GM18867 (cell line): ENCODE data around the gene PLA2G10.
"Not testable (repeated sequence)": the region's sequence is repeated elsewhere in the genome, so short reads cannot be mapped to it uniquely, and the experiment has no call there.

Experiments used
- ATAC-seq: cut with Tn5 transposase; IDR thresholded peaks from one replicate; pipeline ENCODE4 v1.9.1; 2021; ENCODE audit warnings: mild to moderate bottlenecking, moderate library complexity; ENCODE audit not compliant: unreplicated experiment

The PLA2G10 gene

GRCh38 chr16:14667347-14668266, 26.5 kb downstream of the PLA2G10 start:
- ATAC-seq, result no peak

GRCh38 chr16:14658063-14658462, 36.0 kb downstream of the PLA2G10 start:
- ATAC-seq, result peak; percentile 58

DNA sequence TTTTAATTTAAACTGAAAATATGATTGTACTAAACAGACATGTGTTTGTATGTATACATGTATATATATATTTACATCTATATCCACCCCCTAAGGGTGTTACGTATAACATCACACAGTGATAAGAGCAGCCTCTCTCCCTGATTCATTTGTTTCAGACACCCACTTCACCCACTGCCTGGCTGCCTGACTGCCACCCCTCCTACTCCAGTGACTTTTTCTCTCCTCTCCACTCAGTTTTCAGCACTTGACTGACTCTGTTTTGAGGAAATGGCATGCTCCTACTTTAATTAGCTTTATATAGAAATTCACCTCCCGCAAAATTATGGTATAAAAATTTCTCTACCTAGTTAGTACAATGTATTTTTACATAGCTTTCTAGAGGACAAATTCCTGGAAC, 41.4 kb downstream of the PLA2G10 start:
- ATAC-seq, result no peak

DNA sequence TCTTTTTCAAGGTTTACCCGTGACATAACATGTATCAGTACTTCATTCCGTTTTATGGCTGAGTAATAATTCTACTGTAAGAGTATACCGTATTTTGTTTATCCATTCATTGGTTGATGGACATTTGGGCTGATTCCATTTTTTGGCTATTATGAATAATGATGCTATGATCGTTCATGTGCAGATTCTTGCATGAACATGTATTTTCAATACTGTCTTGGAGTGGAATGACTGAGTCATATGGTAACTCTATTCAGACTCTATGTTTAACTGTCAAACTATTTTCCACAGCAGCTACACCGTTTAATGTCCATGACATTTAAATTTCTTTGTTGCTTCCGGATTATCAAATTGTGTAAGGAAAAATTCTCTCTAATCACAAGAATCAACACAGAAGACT, 43.5 kb downstream of the PLA2G10 start:
- ATAC-seq, result no peak

DNA sequence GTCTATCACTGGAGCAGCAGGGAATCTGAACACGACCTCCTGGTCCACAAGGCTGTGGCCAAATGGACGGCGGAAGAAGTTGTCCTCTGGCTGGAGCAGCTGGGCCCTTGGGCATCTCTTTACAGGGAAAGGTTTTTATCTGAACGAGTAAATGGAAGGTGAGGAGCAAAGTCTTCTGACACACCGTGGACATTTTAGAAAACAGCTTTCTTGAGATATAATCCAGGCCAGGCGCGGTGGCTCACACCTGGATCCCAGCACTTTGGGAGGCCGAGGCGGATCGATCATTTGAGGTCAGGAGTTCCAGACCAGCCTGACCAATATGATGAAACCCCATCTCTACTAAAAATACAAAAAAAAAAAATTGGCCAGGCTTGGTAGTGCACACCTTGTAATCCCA, 44.3 kb downstream of the PLA2G10 start:
- ATAC-seq, result no peak

GRCh38 chr16:14641926-14642325, 52.2 kb downstream of the PLA2G10 start:
- no peak for ATAC-seq

DNA sequence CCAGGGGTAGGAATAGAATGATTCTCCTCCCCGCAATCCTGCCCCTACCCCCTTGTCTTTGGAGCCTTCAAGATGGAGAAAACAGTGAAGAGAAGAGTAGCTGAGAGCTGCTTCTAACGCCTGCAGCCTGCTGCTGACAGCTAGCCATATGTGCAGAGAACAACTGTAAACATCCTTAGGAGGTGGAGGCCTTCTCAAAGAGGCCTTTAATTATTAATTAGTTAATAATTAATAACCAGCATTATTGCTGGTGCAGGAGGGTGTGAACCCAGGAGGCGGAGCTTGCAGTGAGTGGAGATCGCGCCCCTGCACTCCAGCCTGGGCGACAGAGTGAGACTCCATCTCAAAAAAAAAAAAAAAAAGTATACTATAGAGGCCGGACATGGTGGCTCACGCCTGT, 52.9 kb downstream of the PLA2G10 start:
- no peak for ATAC-seq

GRCh38 chr16:14640538-14640937, 53.6 kb downstream of the PLA2G10 start:
- ATAC-seq, result no peak

GRCh38 chr16:14636951-14637240, 57.2 kb downstream of the PLA2G10 start:
- ATAC-seq, result not testable (repeated sequence)

GRCh38 chr16:14636179-14636950, 57.7 kb downstream of the PLA2G10 start:
- not testable (repeated sequence) for ATAC-seq

GRCh38 chr16:14635395-14636165, 58.5 kb downstream of the PLA2G10 start:
- no peak for ATAC-seq

- ATAC-seq, result no peak
These were observed 59.8 kb downstream of the PLA2G10 start for GRCh38 chr16:14634389-14634725.

DNA sequence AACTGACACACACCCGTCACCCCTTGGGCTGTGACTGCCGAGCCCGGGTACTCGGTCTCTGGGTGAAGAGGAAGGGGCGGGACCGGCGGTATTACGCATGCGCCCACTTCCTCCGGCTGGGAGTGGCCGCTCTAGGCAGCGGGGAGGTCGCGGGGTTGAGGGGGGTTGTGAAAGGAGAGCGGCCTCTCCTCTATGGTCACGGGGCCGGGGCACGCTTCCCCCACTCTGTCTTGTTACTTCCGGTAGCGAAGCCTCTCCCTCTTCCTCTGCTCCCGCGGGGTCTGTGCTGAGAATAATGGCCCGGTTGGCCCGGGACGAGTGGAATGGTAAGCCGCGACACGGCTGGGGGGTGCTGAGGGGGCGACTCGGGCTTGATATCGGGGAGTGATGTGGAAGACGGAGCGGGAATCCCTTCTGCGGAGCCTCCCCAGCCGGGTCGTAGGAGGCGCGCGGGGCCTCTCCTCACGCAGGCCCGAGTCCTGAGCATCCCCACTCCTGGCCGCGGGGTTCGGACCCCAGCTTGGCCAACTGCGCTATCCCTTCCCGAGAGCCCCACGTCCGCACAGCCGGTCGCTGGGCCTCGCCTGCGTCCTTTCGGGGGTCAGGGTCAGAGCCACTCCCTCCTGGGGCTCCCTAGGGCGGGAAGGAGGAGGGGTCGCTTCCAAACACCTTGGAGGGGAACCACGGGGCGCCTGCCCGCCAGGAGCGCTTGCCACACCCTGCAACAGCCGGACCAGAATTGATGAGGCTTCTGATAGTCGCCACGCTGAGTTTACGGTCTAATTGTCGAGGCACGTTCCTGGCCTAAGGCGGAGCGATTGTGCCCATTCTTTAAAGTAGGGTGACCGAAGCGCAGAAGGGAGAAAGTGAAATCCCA, 61.2 kb downstream of the PLA2G10 start, which contains the start of gene BFAR:
BFAR (plus strand) TSS at position 259 of the 877 bp plus-strand sequence. CDS start 11,396 bp downstream, outside the sequence.
- ATAC-seq, result peak; percentile 79

- not testable (repeated sequence) for ATAC-seq
These were observed 63.3 kb downstream of the PLA2G10 start for GRCh38 chr16:14630620-14631330.

- peak; percentile 59 for ATAC-seq
These were observed 64.0 kb downstream of the PLA2G10 start, which contains the start of gene PARN for GRCh38 chr16:14629919-14630619. PARN (minus strand) TSS chr16:14630260; CDS start chr16:14630125, 135 bp downstream.

DNA sequence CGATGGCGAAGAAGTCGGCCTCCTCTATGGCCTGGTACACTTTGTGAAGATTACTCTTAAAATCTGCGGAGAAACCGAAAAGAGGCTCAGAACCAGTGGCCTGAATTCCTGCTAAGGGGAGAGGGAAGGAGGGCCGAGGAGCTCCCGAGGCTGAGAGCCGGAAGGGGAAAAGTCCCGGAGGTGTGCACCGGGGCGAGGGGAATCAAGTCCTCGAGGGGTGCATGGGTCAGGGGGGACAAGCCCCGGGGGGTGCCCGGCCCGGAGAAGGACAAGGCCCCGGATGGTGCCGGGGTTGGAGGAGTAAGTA, 64.5 kb downstream of the PLA2G10 start:
- ATAC-seq, result peak; percentile 7

- ATAC-seq, result no peak
These were observed 65.1 kb downstream of the PLA2G10 start for GRCh38 chr16:14628806-14629611.

DNA sequence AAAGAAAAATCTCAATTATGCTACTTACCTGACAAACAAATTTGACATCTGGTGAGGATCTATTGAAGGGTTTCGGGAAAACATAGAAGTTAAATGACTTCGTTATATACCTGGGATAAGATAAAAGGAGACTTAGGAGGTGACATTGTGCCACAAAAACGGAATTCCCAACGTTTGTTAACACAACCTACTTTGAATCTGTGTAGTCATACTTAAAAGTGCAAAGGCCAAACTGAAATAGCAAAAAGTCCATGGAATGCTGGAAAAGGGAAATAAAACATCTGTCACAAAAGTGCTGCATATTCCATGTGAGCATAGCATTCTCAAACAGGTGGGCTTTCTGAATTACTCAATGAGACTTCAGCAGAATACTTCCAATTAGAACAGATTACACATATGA, 67.0 kb downstream of the PLA2G10 start:
- no peak for ATAC-seq
